B cell (primary cell): ENCODE measurements around the gene HINFP. TPM values are rescaled to one million over a fixed set of nuclear protein-coding genes. Genes with fewer than 3 reads are reported as not detected.

ENCODE experiments used
- ATAC-seq: fragments of 200-7000 bp; cut with Tn5 transposase; one replicate; pipeline ENCODE4 v1.10.0; 2021; ENCODE audit warnings: low read depth, mild to moderate bottlenecking, moderate number of reproducible peaks, moderate library complexity
- CTCF ChIA-PET: fragments of 350-600 bp; sonication (Branson Sonifier 250); formaldehyde crosslinking; loops from one replicate; lab custom pipeline; 2021; ENCODE audit warnings: antibody characterized with exemption, inconsistent platforms; lab: Charles Lee
- POLR2A ChIA-PET: fragments of 350-600 bp; sonication (Branson Sonifier 250); formaldehyde crosslinking; loops from one replicate; lab custom pipeline; 2021; ENCODE audit warnings: antibody characterized with exemption; lab: Charles Lee
- DNase-seq: peaks from one replicate; pipeline ENCODE4 v3.0.0; 2013
- H2AFZ ChIP-seq: 2 replicates; pipeline ENCODE4 v1.6.1; 2012; ENCODE audit warnings: mild to moderate bottlenecking, low read depth, low read length; ENCODE audit not compliant: insufficient read depth, poor library complexity, severe bottlenecking
- H3K27ac ChIP-seq, 2 donors: 1 replicate in 1 of 2; 2 replicates in 1 of 2; pipeline ENCODE4 v1.5.1; 2012 to 2013; ENCODE audit warnings: low read length in 2 of 2, mild to moderate bottlenecking in 2 of 2, moderate library complexity in 1 of 2
- H3K27me3 ChIP-seq, 4 experiments: fragments of 200-600 bp in 1 of 4; sonication (generic) in 1 of 4; replicated peaks in 1 of 4; 1 replicate in 2 of 4; 2 replicates in 2 of 4; pipeline versions ENCODE4 v1.6.1 to v1.7.0; 2013 to 2016; ENCODE audit warnings: low read length in 3 of 4, mild to moderate bottlenecking in 2 of 4, mixed read lengths in 1 of 4, moderate library complexity in 1 of 4; ENCODE audit not compliant: insufficient read depth in 4 of 4, control insufficient read depth in 3 of 4; ENCODE audit errors: control extremely low read depth in 1 of 4
- H3K36me3 ChIP-seq, 2 experiments: replicated peaks in 1 of 2; 1 replicate in 1 of 2; 2 replicates in 1 of 2; pipeline versions ENCODE4 v1.6.1 to v1.7.1; 2013; ENCODE audit warnings: low read length in 1 of 2; ENCODE audit not compliant: insufficient read depth in 2 of 2, control insufficient read depth in 1 of 2; ENCODE audit errors: control extremely low read depth in 1 of 2, extremely low read depth in 1 of 2
- H3K4me1 ChIP-seq, 2 donors: fragments of 200-600 bp in 1 of 2; sonication (generic) in 1 of 2; 1 replicate in 1 of 2; 2 replicates in 1 of 2; pipeline versions ENCODE4 v1.5.1 to v1.6.1; 2013 to 2017; ENCODE audit warnings: low read length in 2 of 2; ENCODE audit not compliant: control insufficient read depth in 2 of 2, insufficient read depth in 2 of 2
- H3K4me2 ChIP-seq: replicated peaks from 2 replicates; pipeline ENCODE3; 2012; ENCODE audit warnings: mild to moderate bottlenecking, low read depth, low read length; ENCODE audit not compliant: poor library complexity, severe bottlenecking
- H3K4me3 ChIP-seq, 5 experiments: fragments of 200-600 bp in 1 of 5; sonication (generic) in 1 of 5; 1 replicate in 3 of 5; 2 replicates in 2 of 5; pipeline versions ENCODE4 v1.5.1 to v1.7.0; 2011 to 2016; ENCODE audit warnings: low read length in 4 of 5, mild to moderate bottlenecking in 4 of 5, low read depth in 2 of 5, control low read depth in 1 of 5, moderate library complexity in 1 of 5; ENCODE audit not compliant: insufficient read depth in 1 of 5; ENCODE audit errors: control extremely low read depth in 1 of 5, extremely low read depth in 1 of 5
- H3K79me2 ChIP-seq: fragments of 200-600 bp; sonication (generic); one replicate; pipeline ENCODE4 v1.6.0; 2016; ENCODE audit warnings: low read length; ENCODE audit not compliant: control insufficient read depth, insufficient read depth
- H3K9ac ChIP-seq: fragments of 200-600 bp; sonication (generic); 2 replicates; pipeline ENCODE4 v1.6.1; 2017; ENCODE audit warnings: mild to moderate bottlenecking, low read length, moderate library complexity
- H3K9me3 ChIP-seq, 3 donors: one replicate each; pipeline versions ENCODE4 v1.6.1 to v1.7.1; 2013; ENCODE audit warnings: low read length in 2 of 3; ENCODE audit not compliant: control insufficient read depth in 2 of 3, insufficient read depth in 1 of 3; ENCODE audit errors: control extremely low read depth in 1 of 3
- H4K20me1 ChIP-seq: 2 replicates; pipeline ENCODE4 v1.6.0; 2012; ENCODE audit warnings: mild to moderate bottlenecking, low read length; ENCODE audit not compliant: insufficient read depth, control insufficient read depth, poor library complexity, severe bottlenecking
- H3K27ac Mint-ChIP-seq: one replicate; pipeline ENCODE4 v1.8.0; 2021; ENCODE audit warnings: mixed read lengths
- H3K27me3 Mint-ChIP-seq: one replicate; pipeline ENCODE4 v1.8.0; 2021; ENCODE audit warnings: mixed read lengths
- H3K4me1 Mint-ChIP-seq: one replicate; pipeline ENCODE4 v1.8.0; 2021; ENCODE audit warnings: mixed read lengths
- H3K4me3 Mint-ChIP-seq: one replicate; pipeline ENCODE4 v1.8.0; 2021; ENCODE audit warnings: mixed read lengths
- H3K9me3 Mint-ChIP-seq: one replicate; pipeline ENCODE4 v1.8.0; 2022; ENCODE audit warnings: mixed read lengths; ENCODE audit not compliant: insufficient read depth
- EZH2 ChIP-seq: IDR thresholded peaks from 2 replicates; pipeline ENCODE4 v1.6.1; 2012; ENCODE audit warnings: borderline replicate concordance, low read depth, mild to moderate bottlenecking, moderate library complexity, low read length; ENCODE audit not compliant: insufficient read depth, poor library complexity, severe bottlenecking
- WGBS: methylation state at CpG from one replicate; pipeline ENCODE4 v1.1.5; 2013; ENCODE audit warnings: missing lambda C conversion rate; ENCODE audit not compliant: insufficient coverage; 5-methylcytosine and 5-hydroxymethylcytosine counted together
- intact Hi-C: fragments of 100-400 bp; cut with micrococcal nuclease; formaldehyde crosslinking; loops from one replicate; pipeline ENCODE4 v1.10.0; 2022
- polyA plus RNA-seq: library from polyadenylated mRNA; depleted of rRNA; stranded (reverse); fragments of >200 nt; gene quantifications from 2 replicates; pipeline ENCODE4 v1.2.3, GENCODE V29; 2012
- total RNA-seq, 2 donors: library from RNA; stranded (reverse); fragments of 120-200 nt in 1 of 2; gene quantifications; 1 replicate in 1 of 2; 2 replicates in 1 of 2; pipeline versions ENCODE4 v1.2.3 to v1.2.4, GENCODE V29; 2013 to 2022
- TF ChIP-seq, protein P1 (sequence below): fragments of 200-600 bp; IDR thresholded peaks from one replicate; pipeline ENCODE4 v1.8.0; 2022; ENCODE audit warnings: antibody characterized with exemption, mild to moderate bottlenecking

Gene HINFP
- total and polyA plus RNA-seq, 2 donors (not counting 1 experiment from before 2014, with no cell fraction given): 60.6 to 78.7 TPM

GRCh38 chr11:119078675-119079420 is 42.5 kb upstream of the HINFP start:
- Histone ChIP-seq H3K4me1 (no peaks in the 10 kb centered on the region), H3K4me3 (no peak overlapping the region), H2AFZ (no peak overlapping the region), H3K9me3 (no peaks in the 10 kb centered on the region), H3K27ac (no peak overlapping the region), H3K4me2 (no peak overlapping the region), H3K79me2 (peaks cover 5% of the 10 kb centered on the region), H3K27me3 (no peaks in the 10 kb centered on the region), H3K9ac (no peak overlapping the region), H4K20me1 (no peaks in the 10 kb centered on the region), H3K36me3 (peaks cover 0 to 65% of the 10 kb centered on the region in 2 experiments)
- intact Hi-C loops: no loop called here
- ChIA-PET POLR2A (interaction anchor here (0.8 kb wide), 1 partner anchor 23 kb away, joined by 4 read pairs; the partner anchor contains the start of gene DPAGT1), CTCF (no interaction called here)
- DNase-seq: no peak
- no peak overlapping the region for H3K27ac Mint-ChIP-seq
- no peak for ATAC-seq
- TF ChIP-seq EZH2: no peak
- TF ChIP-seq, protein P1, sequence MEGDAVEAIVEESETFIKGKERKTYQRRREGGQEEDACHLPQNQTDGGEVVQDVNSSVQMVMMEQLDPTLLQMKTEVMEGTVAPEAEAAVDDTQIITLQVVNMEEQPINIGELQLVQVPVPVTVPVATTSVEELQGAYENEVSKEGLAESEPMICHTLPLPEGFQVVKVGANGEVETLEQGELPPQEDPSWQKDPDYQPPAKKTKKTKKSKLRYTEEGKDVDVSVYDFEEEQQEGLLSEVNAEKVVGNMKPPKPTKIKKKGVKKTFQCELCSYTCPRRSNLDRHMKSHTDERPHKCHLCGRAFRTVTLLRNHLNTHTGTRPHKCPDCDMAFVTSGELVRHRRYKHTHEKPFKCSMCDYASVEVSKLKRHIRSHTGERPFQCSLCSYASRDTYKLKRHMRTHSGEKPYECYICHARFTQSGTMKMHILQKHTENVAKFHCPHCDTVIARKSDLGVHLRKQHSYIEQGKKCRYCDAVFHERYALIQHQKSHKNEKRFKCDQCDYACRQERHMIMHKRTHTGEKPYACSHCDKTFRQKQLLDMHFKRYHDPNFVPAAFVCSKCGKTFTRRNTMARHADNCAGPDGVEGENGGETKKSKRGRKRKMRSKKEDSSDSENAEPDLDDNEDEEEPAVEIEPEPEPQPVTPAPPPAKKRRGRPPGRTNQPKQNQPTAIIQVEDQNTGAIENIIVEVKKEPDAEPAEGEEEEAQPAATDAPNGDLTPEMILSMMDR: no peak
- 98% methylated on average over 17 of the region's 19 CpGs for WGBS
- H3K9me3 Mint-ChIP-seq: no peaks in the 10 kb centered on the region
- H3K4me1 Mint-ChIP-seq: no peaks in the 10 kb centered on the region
- no peaks in the 10 kb centered on the region for H3K27me3 Mint-ChIP-seq
- no peak overlapping the region for H3K4me3 Mint-ChIP-seq

- no peaks in the 10 kb centered on the region for H3K27me3 Mint-ChIP-seq
- no peak overlapping the region for H3K27ac Mint-ChIP-seq
- H3K27me3 ChIP-seq: no peaks in the 10 kb centered on the region
- no peak for ATAC-seq
- intact Hi-C loops: no loop called here
- H3K4me2 ChIP-seq: no peak overlapping the region
- H2AFZ ChIP-seq: no peak overlapping the region
- POLR2A ChIA-PET: interaction anchor here (0.6 kb wide), 1 partner anchor 1244 kb away, joined by 3 read pairs; no protein-coding TSS in a partner anchor
- H3K36me3 ChIP-seq: peaks cover 0 to 53% of the 10 kb centered on the region in 2 experiments
- H3K4me1 ChIP-seq: peaks cover 12 to 15% of the 10 kb centered on the region in 2 donors
- no peaks in the 10 kb centered on the region for H4K20me1 ChIP-seq
- H3K4me3 ChIP-seq: no peak overlapping the region
- H3K4me1 Mint-ChIP-seq: peaks cover 17% of the 10 kb centered on the region
- CTCF ChIA-PET: no interaction called here
- no peaks in the 10 kb centered on the region for H3K9me3 ChIP-seq
- H3K9ac ChIP-seq: no peak overlapping the region
- WGBS: 82% methylated on average over 3 of the region's 7 CpGs
- H3K9me3 Mint-ChIP-seq: no peaks in the 10 kb centered on the region
- peaks cover 9% of the 10 kb centered on the region for H3K79me2 ChIP-seq
- DNase-seq: no peak
- TF ChIP-seq, protein P1: no peak
- TF ChIP-seq EZH2: no peak
- H3K4me3 Mint-ChIP-seq: no peak overlapping the region
- no peak overlapping the region for H3K27ac ChIP-seq
Measured at GRCh38 chr11:119081682-119082260, 39.6 kb upstream of the HINFP start.
